ENCODE data around the gene ZNF682. TPM values are rescaled to one million over a fixed set of nuclear protein-coding genes. Genes with fewer than 3 reads are reported as not detected.

ZNF682 gene
- total and polyA plus RNA-seq, 2 of the 13 experiments (the other 11 are each of a cell fraction or from before 2014, with no cell fraction given): 2.0 to 7.2 TPM

- no peak for TF ChIP-seq TEAD2 (CRISPR knock-in tag; IDR thresholded peaks at IDR 0.05)
- TF ChIP-seq ZNF30 (CRISPR knock-in tag; IDR thresholded peaks at IDR 0.05): no peak
- no peak for TF ChIP-seq NFIB (CRISPR knock-in tag; IDR thresholded peaks at IDR 0.05; ENCODE audit: borderline replicate concordance)
- TF ChIP-seq, protein P1, sequence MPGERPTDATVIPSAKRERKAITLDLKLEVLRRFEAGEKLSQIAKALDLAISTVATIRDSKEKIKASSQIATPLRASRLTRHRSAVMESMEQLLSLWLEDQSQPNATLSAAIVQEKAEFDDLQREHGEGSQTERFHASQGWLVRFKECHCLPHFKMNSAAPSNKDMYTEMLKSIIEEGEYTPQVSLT (CRISPR knock-in tag; IDR thresholded peaks at IDR 0.05; ENCODE audit: borderline replicate concordance, low read depth): no peak
- TF ChIP-seq ZSCAN20 (CRISPR knock-in tag; IDR thresholded peaks at IDR 0.05; ENCODE audit: borderline replicate concordance): no peak
- no peak for TF ChIP-seq ZNF576 (CRISPR knock-in tag; IDR thresholded peaks at IDR 0.05)
- 0 out of 2 replicates have a peak, but pooled peaks have one; percentile 17 for TF ChIP-seq ZGPAT (CRISPR knock-in tag; IDR thresholded peaks at IDR 0.05)
- TF ChIP-seq CREM (IDR thresholded peaks at IDR 0.05): peak; percentile 29
- no peak for TF ChIP-seq CREM (CRISPR knock-in tag; IDR thresholded peaks at IDR 0.05)
- 0 out of 2 replicates have a peak, but pooled peaks have one; percentile 45 for TF ChIP-seq TAF1 (CRISPR knock-in tag; IDR thresholded peaks at IDR 0.05)
- no peak for TF ChIP-seq NFRKB (IDR thresholded peaks at IDR 0.05)
- no peak for TF ChIP-seq ZNF224 (CRISPR knock-in tag; IDR thresholded peaks at IDR 0.05)
- no peak for TF ChIP-seq NR2C2 (CRISPR knock-in tag; IDR thresholded peaks at IDR 0.05; ENCODE audit: borderline replicate concordance)
- no peak for TF ChIP-seq ZNF782 (CRISPR knock-in tag; IDR thresholded peaks at IDR 0.05; ENCODE audit: borderline replicate concordance)
- TF ChIP-seq U2AF2 (IDR thresholded peaks at IDR 0.05; ENCODE audit: low read depth, low read length): no peak
- TF ChIP-seq TCF7 (IDR thresholded peaks at IDR 0.05; ENCODE audit: low read depth): no peak
- TF ChIP-seq RCOR2 (CRISPR knock-in tag; IDR thresholded peaks at IDR 0.05): no peak
- no peak for TF ChIP-seq ZNF839 (CRISPR knock-in tag; IDR thresholded peaks at IDR 0.05; ENCODE audit: borderline replicate concordance)
- no peak for TF ChIP-seq HOXA5 (CRISPR knock-in tag; IDR thresholded peaks at IDR 0.05)
- peak; percentile 90 for TF ChIP-seq ZMYM4 (CRISPR knock-in tag; IDR thresholded peaks at IDR 0.05)
- peak; percentile 54; the same call in 1 of the 2 replicates for TF ChIP-seq ZFP91 (CRISPR knock-in tag; IDR thresholded peaks at IDR 0.05; ENCODE audit: borderline replicate concordance)
- no peak for TF ChIP-seq ZNF737 (CRISPR knock-in tag; IDR thresholded peaks at IDR 0.05; ENCODE audit: borderline replicate concordance)
- peak; percentile 85 for TF ChIP-seq ZNF281 (CRISPR knock-in tag; IDR thresholded peaks at IDR 0.05; ENCODE audit: borderline replicate concordance)
- TF ChIP-seq THRA (CRISPR knock-in tag; IDR thresholded peaks at IDR 0.05; ENCODE audit: borderline replicate concordance): no peak
These were observed at the start of gene ZNF682 (continued) for GRCh38 chr19:20039203-20039723.

Measured in HepG2 (cell line).